ENCODE data around the gene ATP11B.

The ATP11B gene

DNA sequence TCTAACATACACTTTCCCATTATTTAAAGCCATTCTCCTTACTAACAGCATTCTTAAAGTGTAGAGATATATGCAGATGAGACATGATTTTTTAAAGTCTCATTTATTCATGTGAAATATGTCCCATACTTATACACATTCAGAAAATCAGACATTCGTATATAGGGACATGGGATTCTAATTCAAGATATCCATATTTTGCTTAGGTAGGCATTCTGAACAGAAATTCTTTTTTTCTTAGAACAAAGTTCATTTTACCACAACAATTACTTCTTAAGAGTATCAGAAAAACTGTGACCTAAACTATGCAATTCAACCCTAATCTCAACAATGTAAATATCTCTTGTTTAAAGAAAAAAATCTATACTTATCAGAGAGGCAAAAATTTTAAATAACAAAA lies 170.9 kb downstream of the ATP11B start:
- no peak for DNase-seq

DNA sequence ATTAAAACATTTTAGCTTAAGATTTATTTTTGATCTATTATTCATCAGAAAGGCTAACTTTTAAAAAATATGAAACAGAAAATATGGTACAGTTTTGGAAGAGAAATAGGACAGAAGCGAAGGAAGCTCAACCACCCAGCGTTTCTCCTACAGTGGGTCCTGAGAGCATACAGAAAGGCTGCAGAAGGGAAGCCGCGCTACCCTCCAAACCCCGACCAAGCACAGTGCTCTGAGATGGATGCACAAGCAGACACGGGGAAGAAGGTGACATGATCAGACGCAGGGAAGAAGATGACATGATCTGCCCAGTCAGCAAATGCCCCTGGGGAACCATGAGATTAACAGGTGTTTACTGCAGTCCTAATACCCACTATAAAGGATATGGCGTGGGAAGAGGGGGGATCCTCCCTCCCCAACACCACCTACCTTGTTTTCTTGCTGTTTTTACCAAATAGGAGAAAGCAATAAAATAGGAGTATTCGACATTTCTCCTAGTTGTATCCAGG lies 172.6 kb downstream of the ATP11B start:
- DNase-seq, result no peak

DNA sequence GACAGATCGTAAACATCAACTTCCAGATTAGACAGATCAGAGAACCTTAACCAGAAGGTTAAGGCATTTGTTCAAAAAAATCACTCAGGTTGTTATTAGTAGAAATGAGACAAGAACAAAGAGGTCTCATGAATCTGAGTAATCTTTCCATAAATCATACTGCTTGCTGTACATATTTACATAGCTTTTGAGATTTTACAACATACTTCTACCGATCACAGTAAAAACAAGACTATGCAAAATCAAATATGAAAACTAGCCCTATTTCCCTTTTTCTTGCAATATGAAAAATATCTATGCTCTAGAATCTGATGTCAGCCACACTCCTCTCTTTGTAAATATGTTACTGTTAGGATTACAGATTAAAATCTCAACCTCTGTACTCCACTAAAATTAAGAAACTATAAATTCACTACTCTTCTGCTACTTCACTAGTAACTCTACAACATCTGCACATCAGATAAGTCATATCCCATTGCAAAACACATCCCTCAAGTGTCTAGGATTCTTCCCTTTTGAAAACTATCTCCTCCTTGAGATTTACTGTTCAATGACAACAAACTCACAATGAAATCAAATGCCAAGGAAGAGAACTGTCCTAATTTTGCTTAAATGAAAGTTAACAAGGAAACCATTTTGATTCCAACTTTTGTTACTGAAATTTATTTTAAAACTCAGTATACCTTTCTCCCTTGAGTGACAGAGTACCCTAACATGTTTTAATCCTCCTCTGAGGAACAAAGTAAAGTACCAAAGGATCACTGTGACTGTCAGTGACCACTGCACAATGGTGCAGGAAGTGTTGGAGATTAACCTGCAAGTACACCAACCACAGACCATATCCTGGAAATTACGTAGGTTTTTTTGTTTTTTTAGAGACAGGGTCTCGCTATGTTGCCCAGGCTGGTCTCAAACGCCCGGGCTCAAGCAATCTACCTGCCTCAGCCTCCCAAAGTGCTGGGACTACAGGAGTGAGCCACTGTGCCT lies 174.2 kb downstream of the ATP11B start:
- DNase-seq, result no peak

DNA sequence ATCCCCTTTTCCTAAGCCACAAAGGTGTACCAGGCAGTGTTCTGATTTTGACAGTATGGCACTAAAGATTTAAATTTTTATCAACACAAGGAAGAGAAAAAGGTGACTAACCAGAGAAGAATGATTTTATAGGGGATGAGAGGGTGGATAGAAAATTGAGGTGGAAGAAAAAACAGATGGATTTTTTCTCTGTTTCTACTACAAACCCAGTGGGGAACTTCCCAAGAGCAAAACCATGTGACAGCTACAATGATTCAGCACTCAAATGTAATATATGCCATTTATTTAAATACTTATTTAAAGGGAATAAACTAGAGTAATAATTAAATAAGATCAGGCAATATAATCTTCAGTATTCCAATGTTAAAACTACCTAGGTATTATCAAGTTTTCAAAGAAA lies 176.0 kb downstream of the ATP11B start:
- DNase-seq, result no peak

DNA sequence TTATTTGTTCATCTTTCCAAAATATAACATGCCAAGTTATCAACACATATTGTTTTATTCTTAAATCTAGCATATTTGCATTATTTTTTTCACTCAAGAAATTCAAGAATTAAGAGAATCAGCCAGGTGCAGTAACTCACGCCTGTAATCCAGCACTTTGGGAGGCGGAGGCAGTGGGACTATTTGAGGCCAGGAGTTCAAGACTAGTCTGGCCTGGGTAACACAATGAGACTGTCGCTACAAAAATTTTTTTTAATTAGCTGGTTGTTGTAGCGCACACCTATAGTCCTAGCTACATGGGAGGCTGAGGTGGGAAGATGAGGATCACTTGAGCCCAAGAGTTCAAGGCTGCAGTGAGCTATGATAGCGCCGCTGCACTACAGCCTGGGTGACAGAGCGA lies 176.5 kb downstream of the ATP11B start:
- no peak for DNase-seq

DNA sequence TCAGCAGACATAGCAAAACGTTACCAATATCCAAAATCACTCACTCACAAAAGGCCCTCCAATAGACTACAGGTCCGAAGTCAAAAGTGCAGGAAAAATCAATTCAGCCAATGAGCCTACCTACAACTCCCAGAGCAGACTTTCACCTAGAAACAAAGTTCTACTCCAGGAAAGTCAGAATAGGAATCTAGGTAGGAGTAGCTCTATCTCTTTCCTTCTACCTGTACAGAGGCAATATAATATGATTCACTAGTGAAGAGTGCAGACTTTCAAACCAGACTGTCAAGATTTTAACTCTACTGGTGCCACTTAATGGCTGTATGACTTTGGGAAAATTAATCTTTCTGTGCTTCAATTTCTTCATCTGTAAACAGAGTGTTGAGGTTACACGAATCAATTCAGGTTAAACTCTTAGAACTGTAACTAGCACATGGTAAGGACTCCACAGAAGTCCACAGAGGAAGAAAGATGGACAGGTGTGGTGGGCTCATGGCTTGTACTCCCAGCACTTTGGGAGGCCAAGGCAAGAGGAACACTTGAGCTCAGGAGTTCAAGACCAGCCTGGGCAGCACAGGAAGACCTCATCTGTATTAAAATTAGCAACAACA lies 177.6 kb downstream of the ATP11B start:
- DNase-seq, result no peak
